Retinal pigment epithelial cell (primary cell): Measurements from ENCODE around the gene FOXK1.
"Not testable (repeated sequence)": the region's sequence is repeated elsewhere in the genome, so short reads cannot be mapped to it uniquely, and the experiment has no call there.

ENCODE experiments used
- DNase-seq: peaks from one replicate; pipeline ENCODE4 v3.0.0-alpha.2; 2010; ENCODE audit warnings: low read depth
- H3K4me3 ChIP-seq: 2 replicates; pipeline ENCODE4 v1.5.1; 2011; ENCODE audit warnings: mild to moderate bottlenecking, low read length, control low read depth, moderate library complexity
- TF ChIP-seq, protein P1 (sequence below): conservative IDR thresholded peaks from 2 replicates; pipeline ENCODE4 v1.5.1; 2011; ENCODE audit warnings: low read depth, low read length, control low read depth, inconsistent platforms

The FOXK1 gene

DNA sequence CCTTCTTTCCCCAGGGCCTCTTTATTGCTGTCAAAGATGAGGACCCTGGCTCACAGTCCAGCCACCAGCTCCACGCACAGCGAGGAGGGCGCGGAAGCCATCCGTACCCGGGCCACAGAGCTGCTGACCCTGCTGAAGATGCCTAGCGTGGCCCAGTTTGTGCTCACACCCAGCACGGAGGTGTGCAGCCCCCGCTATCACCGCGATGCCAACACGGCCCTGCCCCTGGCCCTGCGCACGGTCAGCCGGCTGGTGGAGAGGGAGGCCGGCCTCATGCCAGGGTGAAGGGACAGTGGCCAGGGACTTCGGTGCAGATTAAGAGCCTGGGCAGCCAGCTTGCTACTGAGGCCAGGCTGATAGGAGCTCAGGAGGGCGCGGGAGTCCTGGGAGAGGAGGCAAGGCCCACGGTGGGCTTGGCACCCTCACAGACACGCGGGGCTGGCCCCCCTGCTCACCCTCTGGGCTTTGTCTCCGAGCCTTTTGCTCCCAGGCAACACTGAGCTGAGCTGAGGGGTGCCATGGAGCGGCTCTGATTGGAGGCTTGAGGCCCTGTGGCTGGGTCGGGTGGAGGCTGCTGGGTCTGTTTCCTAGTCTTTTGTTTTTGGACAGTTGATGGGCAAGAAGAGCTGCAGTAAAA is 109.1 kb downstream of the FOXK1 start:
- DNase-seq, result no peak
- H3K4me3 ChIP-seq, result no peak overlapping the region
- TF ChIP-seq, protein P1, sequence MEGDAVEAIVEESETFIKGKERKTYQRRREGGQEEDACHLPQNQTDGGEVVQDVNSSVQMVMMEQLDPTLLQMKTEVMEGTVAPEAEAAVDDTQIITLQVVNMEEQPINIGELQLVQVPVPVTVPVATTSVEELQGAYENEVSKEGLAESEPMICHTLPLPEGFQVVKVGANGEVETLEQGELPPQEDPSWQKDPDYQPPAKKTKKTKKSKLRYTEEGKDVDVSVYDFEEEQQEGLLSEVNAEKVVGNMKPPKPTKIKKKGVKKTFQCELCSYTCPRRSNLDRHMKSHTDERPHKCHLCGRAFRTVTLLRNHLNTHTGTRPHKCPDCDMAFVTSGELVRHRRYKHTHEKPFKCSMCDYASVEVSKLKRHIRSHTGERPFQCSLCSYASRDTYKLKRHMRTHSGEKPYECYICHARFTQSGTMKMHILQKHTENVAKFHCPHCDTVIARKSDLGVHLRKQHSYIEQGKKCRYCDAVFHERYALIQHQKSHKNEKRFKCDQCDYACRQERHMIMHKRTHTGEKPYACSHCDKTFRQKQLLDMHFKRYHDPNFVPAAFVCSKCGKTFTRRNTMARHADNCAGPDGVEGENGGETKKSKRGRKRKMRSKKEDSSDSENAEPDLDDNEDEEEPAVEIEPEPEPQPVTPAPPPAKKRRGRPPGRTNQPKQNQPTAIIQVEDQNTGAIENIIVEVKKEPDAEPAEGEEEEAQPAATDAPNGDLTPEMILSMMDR, result no peak

DNA sequence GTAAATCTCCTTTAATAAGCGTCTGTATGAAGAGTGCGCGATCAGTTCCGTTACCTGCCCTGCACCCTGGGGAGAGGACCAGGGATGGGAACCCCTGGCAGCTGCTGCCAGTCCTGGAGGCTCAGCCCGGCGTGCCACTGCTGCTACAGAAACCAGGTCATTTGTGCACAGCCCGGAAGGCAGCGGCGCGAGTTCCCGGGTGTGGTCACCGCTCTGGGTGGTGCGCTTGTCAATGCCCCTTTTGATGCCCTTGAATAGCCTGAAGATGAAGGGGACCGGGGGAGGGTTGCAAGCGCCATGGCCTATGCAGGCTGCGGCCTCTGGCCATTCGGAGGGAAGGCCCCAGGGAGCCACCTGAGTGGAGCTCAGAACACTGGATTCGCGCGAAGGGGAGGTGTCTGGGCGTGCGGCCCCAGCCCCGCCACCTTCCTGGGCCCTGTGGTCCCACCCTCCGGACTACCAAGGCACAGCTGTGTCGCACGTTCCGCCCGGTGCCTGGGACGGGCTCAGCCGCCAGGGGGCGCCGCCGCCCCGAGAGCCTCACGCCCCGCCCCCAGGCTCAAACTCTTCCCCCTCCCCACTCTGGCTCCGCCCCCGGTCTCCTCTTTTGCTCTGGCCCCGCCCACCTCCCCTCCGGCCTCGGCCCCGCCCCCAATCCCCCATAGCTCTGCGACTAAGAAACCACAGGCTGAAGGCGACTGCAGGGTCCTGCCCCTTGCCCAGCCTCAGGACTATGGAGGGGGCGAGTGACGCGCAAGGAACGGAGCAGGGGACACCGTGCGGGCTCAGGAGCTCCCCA is 109.8 kb downstream of the FOXK1 start:
- DNase-seq, result no peak
- TF ChIP-seq, protein P1, result peak; percentile 67
- H3K4me3 ChIP-seq, result peak overlapping the region; percentile 21

DNA sequence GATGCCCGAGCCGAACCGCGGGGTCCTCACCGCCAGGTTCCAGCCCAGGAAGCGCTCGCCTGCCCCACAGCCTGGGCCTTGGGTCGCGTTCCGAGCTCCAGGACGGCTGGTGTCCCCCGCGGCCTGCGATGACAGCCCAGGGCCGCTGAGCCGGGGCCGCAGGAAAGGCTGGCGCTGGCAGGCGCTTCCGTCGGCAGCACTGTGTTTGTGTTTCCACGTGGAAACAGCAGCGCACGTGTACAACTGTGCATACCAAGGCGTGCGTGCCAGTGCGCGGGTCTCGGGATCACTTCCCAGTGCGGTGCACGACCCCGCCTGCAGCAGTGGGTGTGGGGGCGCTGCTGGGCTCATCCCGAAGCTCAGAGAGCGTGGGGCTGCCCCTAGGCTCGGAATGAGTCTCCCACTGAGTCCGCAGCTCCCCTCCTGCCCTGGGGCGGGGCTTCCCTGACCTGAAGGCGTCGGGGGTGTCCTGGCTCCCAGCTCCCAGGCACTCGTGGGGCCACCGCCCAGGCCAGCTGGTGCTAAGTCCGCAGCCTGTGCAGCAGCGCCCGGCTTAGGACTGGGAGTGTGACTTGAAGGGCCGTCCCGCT is 110.5 kb downstream of the FOXK1 start:
- TF ChIP-seq, protein P1, result no peak
- peak overlapping the region; percentile 21 for H3K4me3 ChIP-seq
- no peak for DNase-seq

DNA sequence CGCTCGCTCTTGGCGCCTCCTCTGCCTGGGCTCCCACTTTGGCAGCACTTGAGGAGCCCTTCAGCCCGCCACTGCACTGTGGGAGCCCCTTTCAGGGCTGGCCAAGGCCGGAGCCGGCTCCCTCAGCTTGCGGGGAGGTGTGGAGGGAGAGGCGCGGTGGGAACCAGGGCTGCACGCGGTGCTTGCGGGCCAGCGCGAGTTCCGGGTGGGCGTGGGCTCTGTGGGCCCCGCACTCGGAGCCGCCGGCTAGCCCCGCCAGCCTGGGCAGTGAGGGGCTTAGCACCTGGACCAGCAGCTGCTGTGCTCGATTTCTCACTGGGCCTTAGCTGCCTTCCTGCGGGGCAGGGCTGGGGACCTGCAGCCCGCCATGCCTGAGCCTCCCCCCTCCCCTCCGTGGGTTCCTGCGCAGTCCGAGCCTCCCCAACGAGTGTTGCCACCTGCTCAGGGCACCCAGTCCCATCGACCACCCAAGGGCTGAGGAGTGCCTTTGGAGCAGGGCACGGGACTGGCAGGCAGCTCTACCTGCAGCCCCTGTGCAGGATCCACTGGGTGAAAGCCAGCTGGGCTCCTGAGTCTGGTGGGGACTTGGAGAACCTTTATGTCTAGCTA is 111.4 kb downstream of the FOXK1 start:
- DNase-seq, H3K4me3 ChIP-seq: not testable (repeated sequence)

DNA sequence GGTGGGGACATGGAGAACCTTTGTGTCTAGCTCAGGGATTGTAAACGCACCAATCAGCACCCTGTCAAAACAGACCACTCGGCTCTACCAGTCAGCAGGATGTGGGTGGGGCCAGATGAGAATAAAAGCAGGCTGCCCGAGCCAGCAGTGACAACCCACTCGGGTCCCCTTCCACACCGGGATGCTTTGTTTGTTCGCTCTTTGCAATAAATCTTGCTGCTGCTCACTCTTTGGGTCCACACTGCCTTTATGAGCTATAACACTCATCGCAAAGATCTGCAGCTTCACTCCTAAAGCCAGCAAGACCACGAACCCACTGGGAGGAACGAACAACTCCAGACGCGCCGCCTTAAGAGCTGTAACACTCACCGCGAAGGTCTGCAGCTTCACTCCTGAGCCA is 112.1 kb downstream of the FOXK1 start:
- not testable (repeated sequence) for H3K4me3 ChIP-seq, DNase-seq

DNA sequence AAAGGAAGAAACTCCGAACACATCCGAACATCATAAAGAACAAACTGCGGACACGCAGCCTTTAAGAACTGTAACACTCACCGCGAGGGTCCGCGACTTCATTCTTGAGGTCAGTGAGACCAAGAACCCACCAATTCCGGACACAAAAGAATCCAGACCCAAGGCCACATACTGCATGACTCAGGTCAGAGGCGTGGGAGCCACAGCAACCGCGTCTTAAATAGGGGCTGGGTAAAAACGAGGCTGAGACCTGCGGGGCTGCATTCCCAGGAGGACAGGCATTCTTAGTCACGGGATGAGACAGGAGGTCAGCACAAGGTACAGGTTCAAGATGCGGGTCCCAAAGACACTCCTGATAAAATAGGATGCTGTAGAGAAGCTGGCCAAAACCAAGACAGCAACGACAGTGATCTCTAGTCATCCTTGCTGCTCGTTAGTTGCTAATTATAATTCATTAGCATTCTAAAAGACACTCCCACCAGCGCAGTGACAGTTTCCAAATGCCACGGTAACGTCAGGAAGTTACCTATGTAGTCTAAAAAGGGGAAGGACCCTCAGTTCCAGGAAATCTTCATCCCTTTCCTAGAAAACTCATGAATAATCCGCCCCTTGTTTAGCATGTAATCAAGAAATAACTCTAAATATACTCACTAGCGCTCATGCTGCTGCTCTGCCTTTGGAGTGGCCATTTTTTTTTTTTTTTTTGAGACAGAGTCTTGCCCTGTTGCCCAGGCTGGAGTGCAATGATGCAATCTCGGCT is 112.7 kb downstream of the FOXK1 start:
- no peak overlapping the region for H3K4me3 ChIP-seq
- no peak for DNase-seq
- TF ChIP-seq, protein P1, result no peak

DNA sequence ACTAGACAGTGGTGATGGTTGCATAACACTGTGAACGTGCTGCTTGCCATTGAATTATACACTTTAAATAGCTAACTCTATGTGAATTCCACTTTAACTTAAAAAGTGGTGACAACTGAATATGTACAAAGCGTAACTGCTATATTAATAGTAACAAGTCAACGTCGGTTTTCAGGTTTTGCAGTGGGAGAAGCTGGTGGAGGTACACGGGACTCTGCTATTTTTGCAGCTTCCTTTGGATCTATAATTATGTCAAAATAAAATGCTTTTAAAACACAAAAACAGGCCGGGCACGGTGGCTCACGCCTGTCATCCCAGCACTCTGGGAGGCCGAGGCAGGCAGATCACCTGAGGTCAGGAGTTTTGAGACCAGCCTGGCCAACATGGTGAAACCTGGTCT is 114.4 kb downstream of the FOXK1 start:
- TF ChIP-seq, protein P1, result no peak
- DNase-seq, result no peak
- H3K4me3 ChIP-seq, result no peak overlapping the region
